GM12878 (cell line): ENCODE data around the gene PAK5. TPM values are rescaled to one million over a fixed set of nuclear protein-coding genes. Genes with fewer than 3 reads are reported as not detected.

Source experiments
- CEBPZ ChIP-seq: fragments of 150-350 bp; IDR thresholded peaks from 2 replicates; pipeline ENCODE4 v1.6.1; 2016; ENCODE audit warnings: low read depth, low read length
- E4F1 ChIP-seq: fragments of 450-650 bp; IDR thresholded peaks from 2 replicates; pipeline ENCODE4 v1.6.1; 2018; ENCODE audit warnings: borderline replicate concordance, mild to moderate bottlenecking; ENCODE audit not compliant: partially characterized antibody
- IKZF1 ChIP-seq: fragments of 450-650 bp; conservative IDR thresholded peaks from 2 replicates; pipeline ENCODE4 v1.6.1; 2017; ENCODE audit warnings: antibody characterized with exemption, mild to moderate bottlenecking
- MXI1 ChIP-seq: fragments of 150-350 bp; IDR thresholded peaks from 2 replicates; pipeline ENCODE4 v1.6.1; 2011; ENCODE audit warnings: low read depth, mild to moderate bottlenecking, inconsistent platforms, low read length, improper control_type of control experiment
- RFX5 ChIP-seq: IDR thresholded peaks from 2 replicates; pipeline ENCODE4 v1.6.1; 2011; ENCODE audit warnings: low read depth, low read length, improper control_type of control experiment
- SMAD5 ChIP-seq: IDR thresholded peaks from 2 replicates; pipeline ENCODE4 v1.6.1; 2016; ENCODE audit warnings: antibody characterized with exemption, low read depth
- polyA plus RNA-seq, 11 experiments: library from polyadenylated mRNA; depleted of rRNA in 4 of 11; unstranded in 6 of 11; stranded (reverse) in 5 of 11; fragments of >200 nt; fragmentation: Nextera tagmentation in 4 of 11; fragmentation: Illumina TruSeq in 1 of 11; extraction: Ambion mirVana in 4 of 11; extraction: Trizol in 1 of 11; gene quantifications; 1 replicate in 1 of 11; 2 replicates in 10 of 11; pipeline versions ENCODE4 v1.2.1 to v1.2.3, GENCODE V29; 2011 to 2016; ENCODE audit warnings: inconsistent platforms in 2 of 11, missing spikeins in 2 of 11, low read depth in 1 of 11
- total RNA-seq, 4 experiments: library from RNA; depleted of rRNA in 3 of 4; stranded (reverse); fragments of >200 nt in 3 of 4; fragmentation: Illumina TruSeq in 1 of 4; extraction: Trizol in 1 of 4; gene quantifications; 2 replicates each; pipeline versions ENCODE4 v1.2.1 to v1.2.3, GENCODE V29; 2013 to 2021
- TF ChIP-seq, protein P1 (sequence below): IDR thresholded peaks from 2 replicates; pipeline ENCODE4 v1.6.1; 2012; ENCODE audit warnings: low read length, inconsistent platforms

The PAK5 gene
- total and polyA plus RNA-seq, 10 of the 15 experiments (the other 5 are each of a cell fraction or from before 2014, with no cell fraction given), result not detected

DNA sequence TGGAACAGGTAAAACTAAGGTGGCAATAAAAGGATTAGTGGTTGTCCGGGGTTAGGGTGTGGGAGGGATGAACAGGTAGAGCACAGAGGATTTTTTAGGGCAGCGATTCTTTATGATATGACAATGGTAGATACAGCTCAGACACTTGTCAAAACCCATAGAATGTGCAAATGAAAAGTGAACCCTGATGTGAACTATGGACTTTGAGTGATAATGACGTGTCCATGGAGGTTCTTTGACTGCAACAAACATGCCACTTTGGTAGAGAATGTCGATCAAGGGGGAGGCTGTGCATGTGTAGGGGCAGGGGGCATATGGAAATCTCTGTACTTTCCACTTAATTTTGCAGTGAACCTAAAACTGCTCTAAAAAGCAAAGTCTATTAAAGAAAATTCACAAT lies 223.8 kb downstream of the PAK5 start (continued):
- TF ChIP-seq CEBPZ (no peak), E4F1 (no peak), IKZF1 (no peak), SMAD5 (no peak), MXI1 (no peak), RFX5 (no peak)
- TF ChIP-seq, protein P1, sequence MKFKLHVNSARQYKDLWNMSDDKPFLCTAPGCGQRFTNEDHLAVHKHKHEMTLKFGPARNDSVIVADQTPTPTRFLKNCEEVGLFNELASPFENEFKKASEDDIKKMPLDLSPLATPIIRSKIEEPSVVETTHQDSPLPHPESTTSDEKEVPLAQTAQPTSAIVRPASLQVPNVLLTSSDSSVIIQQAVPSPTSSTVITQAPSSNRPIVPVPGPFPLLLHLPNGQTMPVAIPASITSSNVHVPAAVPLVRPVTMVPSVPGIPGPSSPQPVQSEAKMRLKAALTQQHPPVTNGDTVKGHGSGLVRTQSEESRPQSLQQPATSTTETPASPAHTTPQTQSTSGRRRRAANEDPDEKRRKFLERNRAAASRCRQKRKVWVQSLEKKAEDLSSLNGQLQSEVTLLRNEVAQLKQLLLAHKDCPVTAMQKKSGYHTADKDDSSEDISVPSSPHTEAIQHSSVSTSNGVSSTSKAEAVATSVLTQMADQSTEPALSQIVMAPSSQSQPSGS, result no peak
